Purkinje cell (primary cell): ENCODE data around the gene OOSP4B. TPM values are rescaled to one million over a fixed set of nuclear protein-coding genes. Genes with fewer than 3 reads are reported as not detected.

ENCODE experiments used
- polyA plus RNA-seq: library from polyadenylated mRNA; unstranded; fragments of >200 nt; fragmentation: Nextera tagmentation; gene quantifications from 2 replicates; pipeline ENCODE4 v1.2.1, GENCODE V29; 2014

OOSP4B gene
- not detected in 2 replicates for polyA plus RNA-seq

DNA sequence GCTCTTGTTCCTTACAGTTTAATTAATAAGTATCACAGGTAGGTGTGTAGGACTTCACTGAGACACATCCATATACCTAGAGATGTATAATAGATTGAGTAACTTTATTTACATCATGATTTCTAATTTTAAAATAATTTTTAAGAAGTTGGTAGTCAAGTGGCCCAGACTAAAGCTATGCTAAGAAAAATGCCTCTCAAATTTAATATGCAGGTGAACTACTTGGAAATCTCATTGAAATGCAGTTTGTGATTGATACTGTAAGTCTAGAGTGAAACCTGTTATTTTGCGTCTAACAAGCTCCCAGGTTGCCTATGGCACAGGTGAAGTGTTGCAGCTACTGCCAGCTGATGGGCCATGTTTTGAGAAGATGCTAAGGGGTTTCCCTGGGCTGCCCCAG lies at the start of gene OOSP4B:
Gene OOSP4B (plus strand): TSS at position 301 of the 400 bp plus-strand sequence.

DNA sequence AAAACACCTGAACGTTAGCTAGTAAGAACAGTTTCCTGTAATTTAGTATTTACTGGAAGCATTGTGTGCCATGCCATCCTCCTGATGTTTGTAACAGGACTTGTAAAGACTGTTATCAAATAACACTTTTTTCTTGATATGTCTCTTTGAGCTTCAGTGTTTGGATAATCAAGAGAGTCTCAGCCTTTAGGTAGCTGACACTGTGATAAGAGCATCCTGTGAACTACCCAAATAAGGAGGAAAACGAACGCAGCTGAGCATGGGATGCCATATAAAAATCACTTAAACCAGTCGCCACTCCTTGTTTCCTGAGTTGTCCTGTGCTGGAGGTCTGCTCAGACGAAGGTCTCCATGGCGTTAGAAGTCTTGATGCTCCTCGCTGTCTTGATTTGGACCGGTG lies 23.1 kb downstream of the OOSP4B start, which contains the start of gene OOSP2:
Gene OOSP2 (plus strand): TSS at position 301 of the 400 bp plus-strand sequence. CDS start 51 bp downstream, at position 352.

DNA sequence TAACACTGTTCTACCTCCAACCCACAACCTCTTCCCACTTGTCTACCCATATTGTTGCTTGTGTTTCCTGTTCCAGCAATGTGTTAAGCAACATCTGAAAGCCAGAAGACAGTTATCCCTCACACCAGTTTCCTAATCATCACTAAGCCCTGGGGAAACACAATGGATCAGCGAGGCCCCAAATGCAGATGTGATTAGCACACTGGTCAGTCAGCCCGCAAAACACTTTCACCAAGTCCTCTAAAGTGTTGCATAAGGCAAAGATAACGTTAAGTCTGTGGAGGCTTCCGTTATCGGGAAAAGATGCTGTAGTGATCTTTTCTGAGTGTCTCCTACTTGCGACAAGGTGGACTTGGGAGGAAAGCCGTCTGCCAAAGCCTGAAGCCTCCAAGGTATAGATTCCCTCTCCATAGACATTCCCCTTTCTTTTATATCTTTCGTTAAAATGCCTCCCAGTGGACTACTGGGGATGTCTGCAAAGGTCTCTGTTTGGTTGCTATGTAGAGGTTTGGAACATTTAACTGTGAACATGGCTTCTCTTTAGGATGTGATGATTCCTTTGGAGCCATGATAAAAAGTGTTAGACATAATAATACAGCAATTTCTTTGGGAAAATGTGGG lies 39.5 kb downstream of the OOSP4B start, which contains the start of gene MS4A3:
Gene MS4A3 (plus strand): TSS at position 317 of the 621 bp plus-strand sequence. CDS start 4,496 bp downstream, outside the sequence.

Other genes starting within 250 kb of the OOSP4B start
- gene MRPL16, start 206.4 kb upstream of the OOSP4B start, polyA plus RNA-seq = 50.7 and 55.6 TPM in 2 replicates
- not detected in 2 replicates for gene CBLIF, start 171.7 kb upstream of the OOSP4B start, polyA plus RNA-seq
- not detected in 2 replicates for gene TCN1, start 150.7 kb upstream of the OOSP4B start, polyA plus RNA-seq
- gene OOSP3, start 138.4 kb upstream of the OOSP4B start, polyA plus RNA-seq = not detected in 2 replicates
- not detected in 2 replicates for gene OOSP1, start 78.7 kb upstream of the OOSP4B start, polyA plus RNA-seq
- not detected in 2 replicates for gene OOSP4A, start 53.1 kb upstream of the OOSP4B start, polyA plus RNA-seq
- gene OOSP2, start 23.2 kb downstream of the OOSP4B start, polyA plus RNA-seq = not detected in 2 replicates
- gene MS4A3, start 39.5 kb downstream of the OOSP4B start, polyA plus RNA-seq = not detected in 2 replicates
- not detected in 2 replicates for gene MS4A2, start 71.5 kb downstream of the OOSP4B start, polyA plus RNA-seq
- gene MS4A6A, start 165.9 kb downstream of the OOSP4B start, polyA plus RNA-seq = not detected in 2 replicates
- not detected in 2 replicates for gene MS4A4E, start 226.0 kb downstream of the OOSP4B start, polyA plus RNA-seq